ENCODE data around the gene UBIAD1. TPM values are rescaled to one million over a fixed set of nuclear protein-coding genes. Genes with fewer than 3 reads are reported as not detected.

Gene UBIAD1
- total and polyA plus RNA-seq, 2 donors (not counting 3 experiments of a cell fraction or from before 2014, with no cell fraction given), result 12.7 to 17.8 TPM

GRCh38 chr1:11324567-11325165 lies 51.7 kb downstream of the UBIAD1 start:
- Histone ChIP-seq H3K9me3 (replicated peaks; ENCODE audit: control insufficient read depth, insufficient read depth, low read length) (no peaks in the 10 kb centered on the region), H3K4me1 (ENCODE audit: control insufficient read depth, extremely low read depth, insufficient read depth, low read length) (no peaks in the 10 kb centered on the region), H3K9me1 (replicated peaks; ENCODE audit: control insufficient read depth, extremely low read depth, insufficient read depth, low read length) (no peaks in the 10 kb centered on the region), H3K27me3 (ENCODE audit: control insufficient read depth in 2 of 2, insufficient read depth in 2 of 2, low read length in 2 of 2) (no peaks in the 10 kb centered on the region), H3K36me3 (ENCODE audit: control insufficient read depth in 2 of 2, extremely low read depth in 1 of 2, insufficient read depth in 2 of 2, low read length in 2 of 2) (no peaks in the 10 kb centered on the region), H3K4me2 (ENCODE audit: insufficient read depth, low read length) (no peak overlapping the region), H3K79me2 (ENCODE audit: control insufficient read depth, insufficient read depth, low read length) (no peaks in the 10 kb centered on the region), H3K4me3 (replicated peaks in 1 of 3; ENCODE audit: insufficient read depth in 1 of 3, low read depth in 1 of 3, low read length in 3 of 3) (no peak overlapping the region), H4K20me1 (replicated peaks; ENCODE audit: control insufficient read depth, extremely low read depth, insufficient read depth, low read length) (no peaks in the 10 kb centered on the region), H3K27ac (ENCODE audit: insufficient read depth, low read depth, low read length) (no peak overlapping the region), H2AFZ (ENCODE audit: low read depth, low read length) (no peak overlapping the region), H3K9ac (replicated peaks; ENCODE audit: extremely low read depth, insufficient read depth, low read length) (no peak overlapping the region)
- TF ChIP-seq CTCF (IDR thresholded peaks at IDR 0.05; ENCODE audit: extremely low read depth in 1 of 2, insufficient read depth in 1 of 2, low read depth in 1 of 2, low read length in 2 of 2) (no peak), POLR2A (IDR thresholded peaks at IDR 0.05; ENCODE audit: low read depth, low read length) (no peak), FOS (IDR thresholded peaks at IDR 0.05; ENCODE audit: borderline replicate concordance, insufficient read depth, low read length) (no peak), MYC (IDR thresholded peaks at IDR 0.05; ENCODE audit: low read depth, low read length) (no peak), POLR2AphosphoS5 (IDR thresholded peaks at IDR 0.05; ENCODE audit: insufficient read depth, low read depth, low read length) (no peak), GATA2 (IDR thresholded peaks at IDR 0.05; ENCODE audit: insufficient read depth, insufficient read length, low read depth, low read length) (no peak), JUN (IDR thresholded peaks at IDR 0.05; ENCODE audit: borderline replicate concordance, insufficient read depth, insufficient read length, low read depth) (no peak), EZH2 (IDR thresholded peaks at IDR 0.05; ENCODE audit: borderline replicate concordance, low read depth, low read length, severe bottlenecking) (no peak)
- TF ChIP-seq, protein P1, sequence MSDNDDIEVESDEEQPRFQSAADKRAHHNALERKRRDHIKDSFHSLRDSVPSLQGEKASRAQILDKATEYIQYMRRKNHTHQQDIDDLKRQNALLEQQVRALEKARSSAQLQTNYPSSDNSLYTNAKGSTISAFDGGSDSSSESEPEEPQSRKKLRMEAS (IDR thresholded peaks at IDR 0.05; ENCODE audit: insufficient read depth, insufficient read length), result no peak
- FAIRE-seq, result no peak
- dilution Hi-C loops (cut with MboI; ENCODE audit: extremely low pct_ligation_motif_present, low sequenced_read_pairs), result no loop called here
- no peak for DNase-seq (ENCODE audit: low read depth, low spot score)
- ChIA-PET CTCF (no interaction called here), POLR2A (no interaction called here)
- intact Hi-C loops (cut with micrococcal nuclease), result loop anchor here (5.0 kb wide), 1 partner anchor 82 kb away; no protein-coding TSS in a partner anchor
- BruUV-seq (replicated peaks), result no TSS peak
